ENCODE results near the gene TEC. TPM values are rescaled to one million over a fixed set of nuclear protein-coding genes. Genes with fewer than 3 reads are reported as not detected.
A peak's percentile ranks its signal among the peaks of the same experiment; 100 is the strongest.

TEC gene
- total and polyA plus RNA-seq, 2 experiments from 2014 or later: not detected

- Histone ChIP-seq H3K9ac (no peak overlapping the region), H3K4me1 (ENCODE audit: insufficient read depth) (no peaks in the 10 kb centered on the region), H4K20me1 (ENCODE audit: insufficient read depth) (no peaks in the 10 kb centered on the region), H3F3A (ENCODE audit: insufficient read depth) (no peaks in the 10 kb centered on the region), H3K79me2 (ENCODE audit: insufficient read depth) (no peaks in the 10 kb centered on the region), H3K27ac (no peak overlapping the region), H3K4me3 (no peak overlapping the region), H3K27me3 (replicated peaks; ENCODE audit: insufficient read depth) (no peaks in the 10 kb centered on the region), H3K9me3 (ENCODE audit: low read depth) (no peaks in the 10 kb centered on the region), H3K4me2 (ENCODE audit: unreplicated experiment) (no peak overlapping the region), H2AFZ (no peak overlapping the region), H3K36me3 (ENCODE audit: low read depth) (no peaks in the 10 kb centered on the region), H3K9me2 (ENCODE audit: insufficient read depth) (no peaks in the 10 kb centered on the region)
- TF ChIP-seq EZH2phosphoT487 (IDR thresholded peaks at IDR 0.05; ENCODE audit: insufficient read depth, low read depth) (no peak), EZH2 (IDR thresholded peaks at IDR 0.05; ENCODE audit: insufficient read depth, poor library complexity, severe bottlenecking) (no peak)
- no peak for DNase-seq
- WGBS, 2 experiments (ENCODE audit: low coverage in 1 of 2, low lambda C conversion rate in 2 of 2, missing lambda C conversion rate in 2 of 2): 61 to 70% methylated on average over 1 of the region's 1 CpG
- in situ Hi-C loops (cut with MboI): no loop called here
Measured at GRCh38 chr4:48248559-48248953, 21.1 kb downstream of the TEC start.

- in situ Hi-C loops (cut with MboI): no loop called here
- no peak overlapping the region for H3K27ac ChIP-seq
- no peak overlapping the region for H3K4me3 ChIP-seq
Measured at GRCh38 chr4:48247878-48248558, 21.6 kb downstream of the TEC start.

GRCh38 chr4:48247142-48247877 lies 22.3 kb downstream of the TEC start:
- H2AFZ ChIP-seq: no peak overlapping the region
- H3K9me2 ChIP-seq (ENCODE audit: insufficient read depth): no peaks in the 10 kb centered on the region
- no peaks in the 10 kb centered on the region for H3K4me1 ChIP-seq (ENCODE audit: insufficient read depth)
- H3K4me3 ChIP-seq: no peak overlapping the region
- H3K36me3 ChIP-seq (ENCODE audit: low read depth): no peaks in the 10 kb centered on the region
- no peaks in the 10 kb centered on the region for H3K9me3 ChIP-seq (ENCODE audit: low read depth)
- DNase-seq: peak; percentile 37
- WGBS, 2 experiments (ENCODE audit: low coverage in 1 of 2, low lambda C conversion rate in 2 of 2, missing lambda C conversion rate in 2 of 2): 80 to 83% methylated on average over 7 of the region's 7 CpGs
- TF ChIP-seq EZH2phosphoT487 (IDR thresholded peaks at IDR 0.05; ENCODE audit: insufficient read depth, low read depth): no peak
- no peak for TF ChIP-seq EZH2 (IDR thresholded peaks at IDR 0.05; ENCODE audit: insufficient read depth, poor library complexity, severe bottlenecking)
- no peak overlapping the region for H3K27ac ChIP-seq
- no peaks in the 10 kb centered on the region for H3K79me2 ChIP-seq (ENCODE audit: insufficient read depth)
- H3K4me2 ChIP-seq (ENCODE audit: unreplicated experiment): no peak overlapping the region
- H3K27me3 ChIP-seq (replicated peaks; ENCODE audit: insufficient read depth): no peaks in the 10 kb centered on the region
- in situ Hi-C loops (cut with MboI): no loop called here
- H3F3A ChIP-seq (ENCODE audit: insufficient read depth): no peaks in the 10 kb centered on the region
- H3K9ac ChIP-seq: no peak overlapping the region
- H4K20me1 ChIP-seq (ENCODE audit: insufficient read depth): no peaks in the 10 kb centered on the region

More at GRCh38 chr4:48247878-48248558, 21.6 kb downstream of the TEC start:
- DNase-seq: no peak
- no peak overlapping the region for H2AFZ ChIP-seq
- H3K4me1 ChIP-seq (ENCODE audit: insufficient read depth): no peaks in the 10 kb centered on the region
- TF ChIP-seq EZH2 (IDR thresholded peaks at IDR 0.05; ENCODE audit: insufficient read depth, poor library complexity, severe bottlenecking) (no peak), EZH2phosphoT487 (IDR thresholded peaks at IDR 0.05; ENCODE audit: insufficient read depth, low read depth) (no peak)
- H3K9me2 ChIP-seq (ENCODE audit: insufficient read depth): no peaks in the 10 kb centered on the region
- H3K9ac ChIP-seq: no peak overlapping the region
- H3K4me2 ChIP-seq (ENCODE audit: unreplicated experiment): no peak overlapping the region
- no peaks in the 10 kb centered on the region for H3F3A ChIP-seq (ENCODE audit: insufficient read depth)
- no peaks in the 10 kb centered on the region for H3K9me3 ChIP-seq (ENCODE audit: low read depth)
- no peaks in the 10 kb centered on the region for H3K27me3 ChIP-seq (replicated peaks; ENCODE audit: insufficient read depth)
- WGBS, 2 experiments (ENCODE audit: low coverage in 1 of 2, low lambda C conversion rate in 2 of 2, missing lambda C conversion rate in 2 of 2): 57 to 62% methylated on average over 5 of the region's 5 CpGs
- no peaks in the 10 kb centered on the region for H3K36me3 ChIP-seq (ENCODE audit: low read depth)
- no peaks in the 10 kb centered on the region for H4K20me1 ChIP-seq (ENCODE audit: insufficient read depth)
- H3K79me2 ChIP-seq (ENCODE audit: insufficient read depth): no peaks in the 10 kb centered on the region

GRCh38 chr4:48244665-48245064 lies 25.0 kb downstream of the TEC start:
- no peaks in the 10 kb centered on the region for H3K79me2 ChIP-seq (ENCODE audit: insufficient read depth)
- in situ Hi-C loops (cut with MboI): no loop called here
- no peaks in the 10 kb centered on the region; the same call in 1 of the 2 replicates for H3K27me3 ChIP-seq (replicated peaks; ENCODE audit: insufficient read depth)
- H3K27ac ChIP-seq: no peak overlapping the region
- no peak for DNase-seq
- H4K20me1 ChIP-seq (ENCODE audit: insufficient read depth): no peaks in the 10 kb centered on the region
- no peaks in the 10 kb centered on the region for H3F3A ChIP-seq (ENCODE audit: insufficient read depth)
- no peak overlapping the region for H3K4me3 ChIP-seq
- H3K4me1 ChIP-seq (ENCODE audit: insufficient read depth): no peaks in the 10 kb centered on the region
- no peak overlapping the region for H3K9ac ChIP-seq
- no peak for TF ChIP-seq EZH2phosphoT487 (IDR thresholded peaks at IDR 0.05; ENCODE audit: insufficient read depth, low read depth)
- no peak for TF ChIP-seq EZH2 (IDR thresholded peaks at IDR 0.05; ENCODE audit: insufficient read depth, poor library complexity, severe bottlenecking)
- no peaks in the 10 kb centered on the region for H3K36me3 ChIP-seq (ENCODE audit: low read depth)
- no peaks in the 10 kb centered on the region for H3K9me3 ChIP-seq (ENCODE audit: low read depth)
- H3K4me2 ChIP-seq (ENCODE audit: unreplicated experiment): no peak overlapping the region
- no peaks in the 10 kb centered on the region for H3K9me2 ChIP-seq (ENCODE audit: insufficient read depth)
- 84 to 89% methylated on average over 4 of the region's 4 CpGs for WGBS, 2 experiments (ENCODE audit: low coverage in 1 of 2, low lambda C conversion rate in 2 of 2, missing lambda C conversion rate in 2 of 2)
- H2AFZ ChIP-seq: no peak overlapping the region
